ENCODE data around the gene MYRIP.

- no peak for TF ChIP-seq CTCF (IDR thresholded peaks at IDR 0.05)
- TF ChIP-seq POLR2A (IDR thresholded peaks at IDR 0.05), result no peak
- no peak for TF ChIP-seq POLR2AphosphoS5 (IDR thresholded peaks at IDR 0.05)
Measured at GRCh38 chr3:39809995-39810595, 686 bp downstream of the MYRIP start.
